ENCODE results near the gene RAPGEF4.
A peak's percentile ranks its signal among the peaks of the same experiment; 100 is the strongest.

The RAPGEF4 gene

DNA sequence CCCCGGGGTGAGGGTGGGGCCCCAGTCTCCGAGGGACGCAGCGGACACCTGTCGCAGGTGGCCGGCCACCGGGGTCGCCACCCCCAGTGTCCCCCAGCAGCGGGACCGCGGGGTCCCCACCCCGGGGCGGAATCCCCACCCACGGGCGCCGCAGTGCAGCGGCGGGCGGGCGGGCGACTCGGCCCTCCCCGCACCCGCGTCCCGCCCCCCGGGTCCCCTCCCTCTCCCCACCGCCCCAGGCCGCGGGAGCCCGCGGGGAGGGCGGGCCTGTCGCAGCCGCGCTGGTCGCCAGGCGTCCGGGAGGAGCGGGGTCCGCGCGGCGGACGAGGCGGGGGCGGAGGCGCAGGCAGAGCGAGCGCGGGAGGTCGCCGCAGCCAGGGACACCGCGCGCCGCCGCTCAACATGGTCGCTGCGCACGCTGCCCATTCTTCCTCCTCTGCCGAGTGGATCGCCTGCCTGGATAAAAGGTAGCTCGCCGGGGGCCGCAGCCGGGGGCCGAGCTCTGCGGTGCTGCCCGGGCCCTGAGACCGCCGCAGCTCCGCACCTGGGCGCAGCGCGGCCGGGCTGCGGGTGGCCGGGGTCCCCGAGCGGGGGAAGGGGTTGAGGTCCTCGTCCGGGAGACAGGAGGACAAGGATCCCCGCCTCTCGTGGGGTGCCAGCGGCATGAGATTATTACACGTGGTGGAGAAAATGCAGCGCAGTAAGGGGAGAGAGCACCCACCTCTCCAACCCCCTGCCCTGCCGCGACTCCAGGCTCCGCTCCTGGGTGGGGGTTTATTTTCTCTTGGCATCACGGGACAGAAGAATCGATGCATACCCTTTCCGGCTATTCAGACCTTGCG is at the start of gene RAPGEF4:
Gene RAPGEF4, plus strand, starts transcription at position 264 of the 842 bp plus-strand sequence. Its CDS starts 139 bp downstream, at position 403.
- Histone ChIP-seq H3K27me3 (replicated peaks; ENCODE audit: control insufficient read depth, insufficient read depth, low read length) (peaks cover 7% of the 10 kb centered on the region), H3K36me3 (ENCODE audit: control insufficient read depth, insufficient read depth, low read length, severe bottlenecking) (no peaks in the 10 kb centered on the region), H3K4me3 (ENCODE audit: low read length) (peak within 1 kb of the TSS; percentile 58), H3K9me3 (ENCODE audit: control insufficient read depth, low read length) (no peaks in the 10 kb centered on the region), H3K4me1 (ENCODE audit: control insufficient read depth, insufficient read depth, low read length) (peaks cover 6% of the 10 kb centered on the region), H3K9ac (ENCODE audit: low read length) (no peak within 1 kb of the TSS)
- peak; percentile 56 for DNase-seq (ENCODE audit: low read depth)

DNA sequence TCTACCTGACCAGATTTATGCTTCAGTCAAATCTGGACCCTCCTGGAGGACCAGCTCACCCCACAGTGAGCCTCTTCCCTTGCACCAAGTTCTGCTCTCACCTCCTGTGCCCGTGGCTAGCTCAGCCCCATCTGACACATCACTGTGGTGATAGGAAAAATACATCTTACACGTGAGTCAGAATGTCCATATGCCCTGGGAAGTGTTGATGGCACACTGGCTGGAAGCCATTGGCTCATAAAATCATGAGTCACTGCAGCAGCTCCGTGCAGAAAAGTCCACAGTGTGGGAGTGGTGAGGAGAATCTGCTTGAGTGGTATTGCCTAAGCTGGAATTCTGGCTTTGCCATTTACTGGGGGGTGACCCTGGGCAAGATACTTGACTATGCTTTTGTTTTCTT is 42.6 kb upstream of the RAPGEF4 start:
- Histone ChIP-seq H3K4me1 (ENCODE audit: control insufficient read depth, insufficient read depth, low read length) (peaks cover 17% of the 10 kb centered on the region), H3K4me3 (ENCODE audit: low read length) (no peak overlapping the region), H3K9ac (ENCODE audit: low read length) (no peak overlapping the region), H3K9me3 (ENCODE audit: control insufficient read depth, low read length) (no peaks in the 10 kb centered on the region), H3K36me3 (ENCODE audit: control insufficient read depth, insufficient read depth, low read length, severe bottlenecking) (no peaks in the 10 kb centered on the region), H3K27me3 (replicated peaks; ENCODE audit: control insufficient read depth, insufficient read depth, low read length) (no peaks in the 10 kb centered on the region)
- DNase-seq (ENCODE audit: low read depth) = peak; percentile 90

DNA sequence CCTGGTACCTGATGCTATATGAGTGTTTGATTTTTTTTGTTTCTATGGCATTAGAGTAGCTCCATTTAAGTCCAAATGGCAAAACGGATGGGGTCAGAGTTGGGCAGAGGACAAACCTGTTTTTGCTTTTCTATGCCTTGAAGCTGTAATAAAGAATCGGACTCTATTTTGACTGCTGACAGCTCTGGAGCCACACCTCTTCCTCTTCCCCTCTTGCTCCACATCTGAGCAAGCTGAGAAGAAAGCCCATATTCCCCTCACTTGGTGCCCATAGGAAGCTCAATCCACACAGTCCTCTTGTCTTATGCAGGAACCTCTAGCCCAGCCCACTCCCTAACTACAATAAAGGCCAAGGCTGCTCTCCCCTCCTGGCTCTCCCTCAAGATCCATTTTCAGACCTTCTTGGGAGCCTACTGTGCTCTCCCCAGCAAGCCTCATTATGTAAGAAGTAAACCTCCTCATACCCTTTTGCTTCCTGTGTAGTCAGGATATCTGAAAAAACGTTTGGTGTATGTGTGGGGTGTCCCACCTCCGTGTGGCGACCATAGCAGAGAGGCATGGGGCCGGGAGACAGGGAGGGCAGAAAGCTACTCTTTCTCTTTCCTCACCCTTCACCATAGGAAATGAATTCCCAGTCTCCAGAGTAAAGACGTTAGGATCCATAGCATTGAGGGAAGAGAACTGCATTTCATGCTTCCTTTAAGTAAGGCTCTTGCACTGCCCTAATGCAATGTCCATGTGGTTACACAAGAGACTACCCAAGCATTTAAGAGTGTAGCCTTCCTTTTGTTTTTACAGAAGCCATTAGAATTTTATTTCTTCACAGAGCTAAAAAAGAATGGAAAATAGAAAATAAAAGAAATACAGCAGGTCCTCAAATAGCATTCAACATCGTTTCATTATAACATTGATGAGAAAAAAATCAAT is 41.9 kb upstream of the RAPGEF4 start:
- no peak overlapping the region for H3K9ac ChIP-seq (ENCODE audit: low read length)
- no peak overlapping the region for H3K4me3 ChIP-seq (ENCODE audit: low read length)
- no peaks in the 10 kb centered on the region for H3K36me3 ChIP-seq (ENCODE audit: control insufficient read depth, insufficient read depth, low read length, severe bottlenecking)
- H3K27me3 ChIP-seq (replicated peaks; ENCODE audit: control insufficient read depth, insufficient read depth, low read length) = no peaks in the 10 kb centered on the region
- H3K9me3 ChIP-seq (ENCODE audit: control insufficient read depth, low read length) = no peaks in the 10 kb centered on the region
- DNase-seq (ENCODE audit: low read depth) = peak; percentile 1
- H3K4me1 ChIP-seq (ENCODE audit: control insufficient read depth, insufficient read depth, low read length) = peaks cover 22% of the 10 kb centered on the region

DNA sequence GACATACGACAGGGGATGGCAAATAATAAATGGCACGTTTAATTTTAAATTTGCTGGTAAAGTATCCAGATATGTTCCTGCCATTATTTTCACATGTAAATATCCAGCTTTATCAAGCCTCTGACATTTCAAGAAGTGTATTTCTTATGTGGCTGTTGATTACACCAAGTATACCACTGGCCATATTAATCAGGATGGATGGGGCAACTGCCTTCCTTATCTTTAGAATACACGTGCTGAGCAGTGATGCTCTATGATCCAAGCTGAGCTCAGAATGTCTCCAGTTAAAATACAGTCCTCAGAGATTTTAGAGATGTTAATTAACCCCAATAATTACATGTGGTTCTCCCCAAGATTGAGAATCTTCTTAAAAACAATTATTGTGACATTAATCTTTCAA is 38.3 kb upstream of the RAPGEF4 start:
- H3K36me3 ChIP-seq (ENCODE audit: control insufficient read depth, insufficient read depth, low read length, severe bottlenecking) = no peaks in the 10 kb centered on the region
- H3K9ac ChIP-seq (ENCODE audit: low read length) = no peak overlapping the region
- H3K4me1 ChIP-seq (ENCODE audit: control insufficient read depth, insufficient read depth, low read length) = peaks cover 27% of the 10 kb centered on the region
- H3K27me3 ChIP-seq (replicated peaks; ENCODE audit: control insufficient read depth, insufficient read depth, low read length) = no peaks in the 10 kb centered on the region
- H3K4me3 ChIP-seq (ENCODE audit: low read length) = no peak overlapping the region
- no peak for DNase-seq (ENCODE audit: low read depth)
- H3K9me3 ChIP-seq (ENCODE audit: control insufficient read depth, low read length) = no peaks in the 10 kb centered on the region

DNA sequence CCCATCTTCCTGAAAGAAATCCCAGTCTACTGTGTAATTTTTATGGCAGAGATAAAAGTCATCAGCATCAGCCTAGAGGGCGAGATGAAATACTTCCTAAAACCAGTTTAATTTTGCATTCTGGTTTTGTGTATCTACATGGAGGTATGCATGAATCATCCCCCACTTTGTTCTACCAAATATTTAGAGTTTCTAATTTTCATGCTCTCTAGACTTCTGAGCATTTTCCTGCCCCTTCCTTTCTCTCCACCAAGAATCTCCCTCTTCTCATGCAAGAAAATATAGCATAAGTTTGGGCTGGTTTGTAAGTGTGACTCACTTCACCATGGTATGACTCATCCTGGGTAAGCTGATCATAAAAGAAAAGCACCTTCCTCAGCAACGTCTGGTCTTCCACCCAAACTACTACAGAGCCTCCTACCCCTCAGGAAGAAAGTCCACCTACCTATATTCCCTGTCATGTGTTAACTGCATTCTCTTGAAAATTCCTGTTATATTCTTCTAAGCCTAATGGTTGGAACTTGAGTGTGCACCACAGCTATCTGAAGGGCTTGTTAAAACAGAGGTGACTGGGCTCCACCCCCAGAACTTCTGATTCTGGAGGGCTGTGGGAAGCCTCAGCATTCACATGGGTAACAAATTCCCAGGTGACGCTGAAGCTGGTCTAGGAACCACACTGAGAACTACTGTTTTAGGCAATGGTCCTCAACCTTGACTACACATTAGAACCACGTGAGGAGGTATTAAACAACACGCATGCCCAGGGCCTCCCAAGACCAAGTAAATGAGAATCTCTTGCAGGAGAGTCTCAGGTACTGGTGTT is 37.4 kb upstream of the RAPGEF4 start:
- no peaks in the 10 kb centered on the region for H3K36me3 ChIP-seq (ENCODE audit: control insufficient read depth, insufficient read depth, low read length, severe bottlenecking)
- no peaks in the 10 kb centered on the region for H3K9me3 ChIP-seq (ENCODE audit: control insufficient read depth, low read length)
- DNase-seq (ENCODE audit: low read depth) = peak; percentile 72
- peaks cover 24% of the 10 kb centered on the region for H3K4me1 ChIP-seq (ENCODE audit: control insufficient read depth, insufficient read depth, low read length)
- H3K27me3 ChIP-seq (replicated peaks; ENCODE audit: control insufficient read depth, insufficient read depth, low read length) = no peaks in the 10 kb centered on the region
- H3K9ac ChIP-seq (ENCODE audit: low read length) = no peak overlapping the region
- H3K4me3 ChIP-seq (ENCODE audit: low read length) = no peak overlapping the region

DNA sequence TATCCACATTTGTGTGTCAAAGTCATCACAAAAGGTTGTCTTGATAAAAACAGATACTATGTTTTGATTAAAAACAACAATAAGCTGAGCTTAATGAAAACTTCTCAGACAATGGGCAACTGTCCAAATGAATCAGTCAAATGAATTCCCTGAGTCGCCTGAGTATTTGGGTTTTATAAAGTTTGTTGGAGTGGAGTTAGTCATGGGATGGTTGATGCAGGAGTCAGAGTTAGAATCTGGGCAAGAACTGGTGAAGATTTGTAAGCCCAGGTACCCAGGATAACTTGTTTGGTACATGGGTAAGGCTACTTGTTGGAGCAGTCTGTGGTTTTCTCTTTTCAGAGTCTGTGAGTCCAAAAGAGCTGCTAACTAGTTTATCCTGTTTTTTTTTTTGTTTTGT is 34.4 kb upstream of the RAPGEF4 start:
- Histone ChIP-seq H3K4me3 (ENCODE audit: low read length) (no peak overlapping the region), H3K9ac (ENCODE audit: low read length) (no peak overlapping the region), H3K4me1 (ENCODE audit: control insufficient read depth, insufficient read depth, low read length) (peaks cover 16% of the 10 kb centered on the region), H3K27me3 (replicated peaks; ENCODE audit: control insufficient read depth, insufficient read depth, low read length) (no peaks in the 10 kb centered on the region), H3K9me3 (ENCODE audit: control insufficient read depth, low read length) (no peaks in the 10 kb centered on the region), H3K36me3 (ENCODE audit: control insufficient read depth, insufficient read depth, low read length, severe bottlenecking) (no peaks in the 10 kb centered on the region)
- DNase-seq (ENCODE audit: low read depth) = peak; percentile 65

DNA sequence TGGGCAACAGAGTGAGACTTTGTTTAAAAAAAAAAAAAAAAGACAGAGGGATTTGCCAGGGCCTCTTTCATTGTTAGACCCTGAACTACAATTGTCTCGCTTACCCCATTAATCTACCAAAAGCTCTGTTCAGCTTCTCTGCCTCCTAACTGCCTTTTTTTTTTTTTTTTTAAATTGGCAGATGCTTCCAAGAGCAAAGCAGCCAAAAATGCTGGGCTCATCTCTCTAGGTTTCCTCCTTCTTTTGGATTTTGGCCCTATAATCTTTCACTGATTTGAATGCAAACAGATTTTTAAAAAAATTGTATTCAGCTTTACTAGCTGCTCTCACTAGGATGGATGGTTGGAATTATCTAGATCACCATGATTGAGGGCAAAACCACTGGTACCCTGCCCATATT is 33.2 kb upstream of the RAPGEF4 start:
- no peaks in the 10 kb centered on the region for H3K27me3 ChIP-seq (replicated peaks; ENCODE audit: control insufficient read depth, insufficient read depth, low read length)
- no peak overlapping the region for H3K9ac ChIP-seq (ENCODE audit: low read length)
- no peaks in the 10 kb centered on the region for H3K36me3 ChIP-seq (ENCODE audit: control insufficient read depth, insufficient read depth, low read length, severe bottlenecking)
- H3K4me3 ChIP-seq (ENCODE audit: low read length) = no peak overlapping the region
- H3K9me3 ChIP-seq (ENCODE audit: control insufficient read depth, low read length) = no peaks in the 10 kb centered on the region
- H3K4me1 ChIP-seq (ENCODE audit: control insufficient read depth, insufficient read depth, low read length) = peaks cover 16% of the 10 kb centered on the region
- no peak for DNase-seq (ENCODE audit: low read depth)

DNA sequence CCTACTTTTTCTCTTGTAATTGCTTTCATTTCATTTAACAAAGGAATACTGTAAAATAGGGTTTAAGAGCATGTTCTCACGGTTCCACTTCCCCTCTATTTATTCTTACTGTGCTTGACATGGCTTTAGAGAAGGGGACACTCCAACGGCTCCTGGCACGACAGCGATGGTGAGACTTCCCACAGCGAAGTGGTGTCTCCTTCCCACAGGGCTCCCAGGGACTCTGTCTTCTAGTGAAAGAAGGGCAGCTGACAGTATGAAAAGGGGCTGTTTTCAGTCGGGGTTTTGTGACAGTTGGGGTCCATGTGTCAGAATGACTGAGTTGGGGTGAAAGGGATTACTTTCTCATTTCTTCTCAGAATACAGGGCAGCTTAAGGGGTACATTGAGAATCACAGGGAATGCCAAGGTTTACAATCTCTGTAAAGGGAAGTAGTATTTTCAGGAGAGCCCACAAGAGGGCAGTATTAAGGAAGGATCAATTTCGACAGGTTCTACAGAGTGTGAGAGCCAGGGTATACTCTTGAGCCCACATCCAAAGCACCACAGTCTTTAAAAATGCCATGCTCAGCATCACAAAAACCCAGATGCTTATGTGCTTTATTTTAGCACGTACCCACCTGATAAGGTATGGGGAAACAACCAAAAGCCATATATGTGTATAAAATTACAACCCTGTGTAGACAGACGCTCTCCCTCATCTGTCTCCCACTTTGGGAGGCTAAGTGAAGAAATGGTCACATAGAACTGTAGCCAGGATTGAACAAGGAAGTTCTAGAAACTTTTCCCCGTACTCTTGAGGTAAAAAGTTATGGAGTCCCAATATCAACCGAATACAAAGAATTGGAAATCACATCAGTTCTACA is 31.3 kb upstream of the RAPGEF4 start:
- H3K9ac ChIP-seq (ENCODE audit: low read length) = no peak overlapping the region
- H3K4me3 ChIP-seq (ENCODE audit: low read length) = no peak overlapping the region
- H3K9me3 ChIP-seq (ENCODE audit: control insufficient read depth, low read length) = no peaks in the 10 kb centered on the region
- H3K27me3 ChIP-seq (replicated peaks; ENCODE audit: control insufficient read depth, insufficient read depth, low read length) = no peaks in the 10 kb centered on the region
- H3K4me1 ChIP-seq (ENCODE audit: control insufficient read depth, insufficient read depth, low read length) = peaks cover 7% of the 10 kb centered on the region
- DNase-seq (ENCODE audit: low read depth) = peak; percentile 59
- H3K36me3 ChIP-seq (ENCODE audit: control insufficient read depth, insufficient read depth, low read length, severe bottlenecking) = no peaks in the 10 kb centered on the region

DNA sequence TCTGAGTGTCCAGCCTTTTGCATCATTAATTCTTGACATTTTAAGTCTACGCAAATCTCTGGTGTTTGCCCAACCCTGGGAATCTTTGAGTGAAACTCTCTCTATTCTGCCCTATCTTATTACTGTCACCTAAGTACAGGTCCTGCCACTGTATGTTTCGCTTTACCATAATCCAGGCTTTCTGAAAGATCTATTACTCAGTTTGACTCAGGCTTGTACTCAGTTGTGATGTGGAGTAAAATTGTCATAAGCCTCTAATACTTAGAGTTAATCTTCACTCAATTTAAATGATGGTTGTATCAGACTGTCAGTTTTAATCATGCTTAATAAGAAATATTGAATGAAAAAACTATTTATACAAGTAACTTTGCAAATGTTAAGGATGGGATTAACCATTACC is 30.3 kb upstream of the RAPGEF4 start:
- Histone ChIP-seq H3K9ac (ENCODE audit: low read length) (no peak overlapping the region), H3K4me3 (ENCODE audit: low read length) (no peak overlapping the region), H3K9me3 (ENCODE audit: control insufficient read depth, low read length) (no peaks in the 10 kb centered on the region), H3K27me3 (replicated peaks; ENCODE audit: control insufficient read depth, insufficient read depth, low read length) (no peaks in the 10 kb centered on the region), H3K36me3 (ENCODE audit: control insufficient read depth, insufficient read depth, low read length, severe bottlenecking) (no peaks in the 10 kb centered on the region), H3K4me1 (ENCODE audit: control insufficient read depth, insufficient read depth, low read length) (peaks cover 7% of the 10 kb centered on the region)
- no peak for DNase-seq (ENCODE audit: low read depth)

DNA sequence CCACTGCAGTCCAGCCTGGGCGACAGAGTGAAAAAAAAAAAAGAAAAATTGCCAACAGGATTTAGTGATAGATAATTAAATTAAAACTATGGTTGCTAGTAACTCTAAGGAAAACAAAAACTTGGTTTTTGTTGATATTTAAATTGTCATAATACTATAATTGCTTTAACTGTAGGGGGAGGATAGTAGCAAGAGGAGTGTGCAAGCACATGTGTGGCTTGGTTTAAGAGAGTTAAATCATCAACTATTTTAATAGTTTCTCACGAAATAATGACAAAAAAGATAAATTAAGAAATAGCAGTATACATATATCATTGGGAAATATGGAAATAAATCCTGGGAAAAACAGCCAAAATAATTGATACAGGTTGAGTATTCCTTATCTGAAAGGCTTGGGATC is 27.4 kb upstream of the RAPGEF4 start:
- DNase-seq (ENCODE audit: low read depth) = no peak
- Histone ChIP-seq H3K36me3 (ENCODE audit: control insufficient read depth, insufficient read depth, low read length, severe bottlenecking) (no peaks in the 10 kb centered on the region), H3K9me3 (ENCODE audit: control insufficient read depth, low read length) (no peaks in the 10 kb centered on the region), H3K4me1 (ENCODE audit: control insufficient read depth, insufficient read depth, low read length) (peaks cover 6% of the 10 kb centered on the region), H3K4me3 (ENCODE audit: low read length) (no peak overlapping the region), H3K27me3 (replicated peaks; ENCODE audit: control insufficient read depth, insufficient read depth, low read length) (no peaks in the 10 kb centered on the region), H3K9ac (ENCODE audit: low read length) (no peak overlapping the region)
